HG03457 (cell line): ENCODE data around the gene PEMT.

Source experiments
- ATAC-seq: cut with Tn5 transposase; IDR thresholded peaks from one replicate; pipeline ENCODE4 v1.9.1; 2021; ENCODE audit warnings: moderate number of reproducible peaks; ENCODE audit not compliant: unreplicated experiment

Gene PEMT

GRCh38 chr17:17554266-17554665, 37.2 kb downstream of the PEMT start:
- no peak for ATAC-seq

GRCh38 chr17:17553217-17554195, 38.0 kb downstream of the PEMT start:
- ATAC-seq = no peak

GRCh38 chr17:17552351-17553216, 38.9 kb downstream of the PEMT start:
- no peak for ATAC-seq

GRCh38 chr17:17551361-17551760, 40.1 kb downstream of the PEMT start:
- ATAC-seq = no peak

DNA sequence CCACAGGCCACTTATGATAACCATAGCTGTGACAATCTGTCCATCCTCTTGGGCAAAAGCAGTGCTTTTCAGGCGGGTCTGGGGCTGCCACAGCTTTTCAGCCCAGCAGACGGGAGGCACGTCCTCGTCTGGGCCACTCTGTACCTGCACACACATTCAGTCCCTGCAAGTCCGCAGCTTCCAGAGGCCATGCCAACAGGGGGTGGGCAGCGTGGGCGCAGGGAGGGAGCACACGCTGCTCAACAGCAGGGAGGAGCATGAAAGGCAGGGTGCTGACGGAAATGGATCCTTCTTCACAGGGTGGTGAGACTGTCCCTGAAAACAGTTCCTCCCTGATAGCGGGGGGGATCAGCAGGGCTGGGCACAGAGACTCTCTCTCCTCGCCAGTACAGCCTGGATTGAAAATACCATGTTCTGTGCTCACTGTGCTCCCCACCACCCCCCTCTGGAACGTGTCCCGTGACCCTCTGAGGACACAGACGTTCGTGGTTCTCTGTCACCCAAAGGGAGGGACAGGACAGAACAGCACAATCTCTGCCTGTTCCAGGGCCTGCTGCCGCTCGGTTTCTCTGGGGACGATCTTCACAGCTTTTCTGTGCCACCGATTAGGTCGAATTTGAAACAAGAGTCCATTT, 41.7 kb downstream of the PEMT start:
- no peak for ATAC-seq

DNA sequence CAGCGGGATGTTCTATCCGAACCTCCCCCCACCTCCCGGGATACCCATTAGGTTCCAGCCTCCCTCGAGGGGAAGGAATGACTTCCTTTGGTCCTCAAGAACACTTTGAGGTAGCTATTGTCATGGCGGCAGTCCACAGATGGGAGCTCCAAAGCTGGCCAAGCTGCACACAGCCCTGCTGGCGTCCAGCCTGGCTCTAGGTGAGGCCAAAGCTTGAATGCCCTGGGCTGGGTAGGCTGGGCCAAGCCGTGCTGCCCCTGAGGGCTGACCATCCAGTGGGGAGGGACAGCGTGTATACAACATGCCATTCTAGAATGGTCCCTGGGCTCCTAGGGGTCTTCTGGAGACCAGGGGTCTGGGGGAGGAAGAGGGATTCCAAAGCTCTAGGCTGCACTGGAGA, 43.5 kb downstream of the PEMT start:
- ATAC-seq = no peak

- no peak for ATAC-seq
Observed at GRCh38 chr17:17547210-17547764, 44.2 kb downstream of the PEMT start.

GRCh38 chr17:17546399-17547185, 44.9 kb downstream of the PEMT start:
- ATAC-seq = no peak

DNA sequence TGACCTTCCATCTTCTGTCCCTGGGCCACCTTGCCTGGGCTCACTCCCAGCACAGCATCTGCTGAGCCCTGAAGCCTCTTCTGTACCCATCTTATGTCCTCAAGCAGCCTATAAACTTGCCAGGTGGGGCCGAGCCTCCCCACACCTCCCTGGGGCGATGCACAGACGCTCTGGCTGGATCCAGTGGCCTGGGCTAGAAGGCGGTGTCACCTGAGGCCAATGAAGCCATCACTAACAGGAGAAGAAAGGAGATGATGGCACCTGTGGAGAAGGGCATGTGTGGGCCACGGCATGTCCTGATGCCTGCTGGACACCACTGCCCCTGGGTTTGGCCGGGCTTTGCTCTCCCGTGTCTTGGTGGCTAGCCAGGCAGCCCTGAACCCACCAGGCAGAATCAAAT, 45.5 kb downstream of the PEMT start:
- ATAC-seq = no peak

DNA sequence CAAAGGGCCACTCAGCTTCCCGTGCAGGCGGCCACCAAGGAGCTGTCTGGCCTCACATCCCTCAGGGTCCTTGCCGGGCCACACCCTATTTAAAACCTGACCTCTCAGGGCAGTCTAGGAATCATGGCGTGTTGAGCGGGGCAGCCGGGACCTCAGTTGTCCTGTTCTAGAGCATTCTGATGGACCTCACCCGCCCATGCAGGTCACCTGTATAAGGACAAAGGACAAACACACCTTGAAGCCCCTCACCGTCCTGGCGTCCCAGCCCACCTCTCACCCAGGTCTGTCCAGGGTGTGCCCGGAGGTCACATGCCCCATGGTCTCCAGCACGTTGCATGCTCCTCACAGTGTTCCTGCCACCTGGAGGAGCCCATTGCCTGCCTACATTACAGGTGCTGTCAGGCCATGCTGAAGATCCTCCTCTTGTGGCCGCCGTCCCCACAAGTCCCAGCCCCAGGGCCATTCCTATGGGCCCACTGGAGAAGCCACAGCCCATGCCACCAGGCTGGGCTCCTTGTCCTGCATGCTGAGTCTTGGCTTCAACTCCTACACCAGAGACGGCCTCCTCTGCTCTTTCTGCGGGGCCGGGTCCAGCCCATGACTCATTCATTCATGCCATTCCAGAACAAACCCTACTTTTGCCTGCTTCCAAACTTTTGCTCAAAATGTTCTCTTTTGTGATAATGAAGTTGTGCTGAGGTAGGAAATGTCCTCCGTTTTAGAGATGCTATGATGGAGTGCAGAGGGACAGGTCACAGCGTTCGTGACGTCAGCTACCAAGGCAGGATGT, 46.3 kb downstream of the PEMT start:
- no peak for ATAC-seq

DNA sequence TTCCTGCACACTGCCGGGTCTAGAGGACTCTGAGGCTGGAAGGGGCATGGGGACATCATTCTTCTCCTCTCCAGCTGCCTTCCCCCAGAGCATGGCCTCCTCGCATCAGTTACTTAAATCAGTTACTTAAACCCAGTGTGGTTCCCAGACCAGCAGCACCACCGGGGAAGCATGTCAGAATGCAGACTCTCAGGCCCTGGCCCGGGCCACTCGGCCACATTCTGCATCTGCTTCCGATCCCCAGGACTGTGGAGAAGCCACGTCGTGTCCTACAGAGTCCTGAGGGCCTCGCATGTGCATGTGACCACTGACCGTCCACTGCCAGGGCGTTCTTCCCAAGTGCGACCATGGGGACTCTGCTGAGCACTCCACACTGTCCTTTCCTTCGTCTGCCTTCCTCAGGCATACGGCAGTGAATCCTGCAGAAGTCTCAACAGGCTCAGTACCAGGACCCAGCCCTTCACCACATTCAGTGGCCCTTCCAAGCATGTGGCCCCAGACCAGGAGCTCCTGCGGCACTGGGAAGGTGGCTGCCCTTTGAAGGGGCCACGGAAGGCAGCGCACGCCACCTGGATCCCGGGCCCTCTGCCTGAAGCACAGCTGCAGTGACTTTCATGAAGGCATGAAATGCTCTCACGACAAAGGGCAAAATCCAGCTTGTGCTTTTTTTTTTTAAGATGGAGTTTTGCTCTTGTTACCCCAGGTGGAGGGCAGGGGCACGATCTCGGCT, 48.4 kb downstream of the PEMT start:
- no peak for ATAC-seq

DNA sequence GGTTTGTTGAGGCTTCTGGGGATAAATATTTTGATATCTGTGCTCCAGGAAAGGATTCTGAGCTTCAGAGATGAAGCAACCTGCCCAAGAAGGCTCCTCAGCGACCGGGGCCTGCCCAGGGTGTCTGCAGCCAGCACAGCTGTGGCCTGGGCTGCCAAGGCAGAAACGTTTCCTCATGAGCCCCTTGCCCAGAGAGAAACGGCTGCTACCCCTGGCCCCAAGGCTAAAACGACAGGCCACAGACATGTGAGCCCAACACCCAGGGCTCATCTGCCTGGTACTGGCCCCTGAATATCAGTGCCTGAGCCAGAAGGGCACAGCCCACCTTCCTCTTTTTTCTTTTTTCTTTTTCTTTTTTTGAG, 49.9 kb downstream of the PEMT start:
- no peak for ATAC-seq

GRCh38 chr17:17540935-17541639, 50.4 kb downstream of the PEMT start:
- ATAC-seq = no peak

DNA sequence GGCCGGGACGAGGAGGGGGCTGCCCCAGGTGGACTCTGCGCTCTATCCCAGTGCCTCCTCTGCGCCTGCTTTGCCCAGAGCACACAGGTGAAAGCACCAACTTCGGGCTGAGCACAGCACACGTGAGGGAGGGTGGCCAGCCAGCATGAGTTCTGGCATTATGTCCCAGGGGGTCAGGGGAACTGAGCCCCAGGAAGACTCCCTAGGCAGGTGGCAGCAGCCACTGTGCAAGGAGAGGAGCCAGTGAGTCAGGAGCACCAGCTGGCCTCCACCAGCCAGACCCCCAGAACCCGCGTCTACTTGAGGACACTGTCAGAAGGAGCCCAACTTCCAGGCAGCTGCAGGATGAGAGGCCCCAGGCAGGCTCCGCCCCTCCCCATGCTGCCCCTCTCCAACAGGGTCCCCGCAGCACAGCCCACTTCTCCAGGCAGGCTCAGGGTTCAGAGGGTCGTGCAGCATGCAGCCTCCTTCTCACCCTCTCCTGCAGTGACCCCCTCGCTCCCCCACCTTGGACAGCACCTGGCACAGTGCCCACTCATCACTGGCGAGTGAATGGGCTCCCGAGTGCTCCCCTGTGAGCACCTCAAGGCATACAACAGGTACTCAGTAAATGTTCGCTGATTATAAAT, 51.1 kb downstream of the PEMT start:
- no peak for ATAC-seq

GRCh38 chr17:17539591-17539990, 51.9 kb downstream of the PEMT start:
- ATAC-seq = no peak

DNA sequence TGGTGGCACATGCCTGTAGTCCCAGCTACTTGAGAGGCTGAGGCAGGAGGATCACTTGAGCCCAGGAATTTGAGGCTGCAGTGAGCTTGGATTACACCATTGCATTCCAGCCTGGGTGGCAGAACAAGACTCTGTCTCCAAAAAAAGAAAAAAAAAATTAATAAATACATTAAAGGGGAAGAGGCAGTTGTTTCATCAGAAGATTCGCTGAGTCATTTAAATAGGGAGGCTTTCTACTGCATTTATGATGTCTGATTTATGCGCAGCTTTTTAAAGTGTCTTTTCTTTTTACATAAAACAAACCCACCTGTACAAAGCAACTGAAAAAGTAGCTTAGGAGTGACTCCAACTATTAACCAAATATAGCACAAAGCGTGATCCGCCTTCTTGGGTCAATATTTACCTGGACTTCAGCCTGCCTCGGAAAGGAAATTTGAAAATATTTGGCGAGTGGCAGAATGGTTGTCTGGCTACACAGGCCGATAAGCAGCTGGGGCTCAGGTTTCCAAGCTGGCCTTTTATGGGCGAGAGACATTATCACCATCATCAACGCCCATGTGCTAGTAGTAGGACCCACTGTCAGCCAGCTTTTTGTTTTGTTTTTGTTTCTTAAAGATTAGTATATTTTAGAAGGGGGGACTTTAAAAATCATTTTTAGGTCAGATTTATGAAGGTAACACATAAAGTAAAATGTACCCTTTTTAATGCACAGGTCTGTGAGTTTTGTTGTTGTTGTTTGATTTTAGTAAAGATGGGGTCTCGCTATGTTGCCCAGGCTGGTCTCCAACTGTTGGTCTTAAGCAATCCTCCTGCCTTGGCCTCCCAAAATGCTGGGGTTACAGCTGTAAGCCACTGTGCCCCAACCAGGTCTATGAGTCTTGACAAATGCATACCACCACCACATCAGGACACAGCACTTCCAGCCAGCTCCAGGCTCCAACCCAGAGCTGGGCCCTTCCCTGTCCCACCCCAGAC, 52.8 kb downstream of the PEMT start:
- no peak for ATAC-seq
